Neuronal stem cell (in vitro differentiated cells): ENCODE measurements around the gene PALS1.

ENCODE experiments used
- DNase-seq: peaks from one replicate; pipeline ENCODE4 v3.0.0-alpha.2; 2013; ENCODE audit warnings: low spot score
- H2AFZ ChIP-seq: one replicate; pipeline ENCODE4 v1.6.1; 2013; ENCODE audit warnings: mild to moderate bottlenecking, low read length, inconsistent platforms
- H2AK5ac ChIP-seq: 2 replicates; pipeline ENCODE4 v1.6.1; 2013; ENCODE audit warnings: low read depth, mild to moderate bottlenecking, inconsistent platforms, low read length, moderate library complexity, mixed read lengths
- H2BK120ac ChIP-seq: 2 replicates; pipeline ENCODE4 v1.6.1; 2013; ENCODE audit warnings: low read depth, mild to moderate bottlenecking, inconsistent platforms, low read length, moderate library complexity, mixed read lengths
- H2BK12ac ChIP-seq: one replicate; pipeline ENCODE4 v1.6.1; 2013; ENCODE audit warnings: low read length, inconsistent platforms
- H2BK15ac ChIP-seq: 2 replicates; pipeline ENCODE4 v1.6.1; 2013; ENCODE audit warnings: mild to moderate bottlenecking, low read length, inconsistent platforms, mixed read lengths
- H2BK5ac ChIP-seq: one replicate; pipeline ENCODE4 v1.6.1; 2013; ENCODE audit warnings: inconsistent platforms, mild to moderate bottlenecking, low read length, moderate library complexity
- H3K14ac ChIP-seq: one replicate; pipeline ENCODE4 v1.6.1; 2013; ENCODE audit warnings: low read length, inconsistent platforms
- H3K18ac ChIP-seq: 2 replicates; pipeline ENCODE4 v1.6.1; 2013; ENCODE audit warnings: low read length, inconsistent platforms
- H3K23ac ChIP-seq: 2 replicates; pipeline ENCODE4 v1.6.1; 2013; ENCODE audit warnings: low read depth, mild to moderate bottlenecking, mixed read lengths, low read length, inconsistent platforms; ENCODE audit not compliant: poor library complexity
- H3K27ac ChIP-seq: replicated peaks from 3 replicates; pipeline ENCODE4 v1.5.1; 2013; ENCODE audit warnings: low read length, inconsistent platforms
- H3K27me3 ChIP-seq, 3 experiments: 2 replicates each; pipeline ENCODE4 v1.6.1; 2013; ENCODE audit warnings: low read length in 3 of 3, mild to moderate bottlenecking in 2 of 3, inconsistent platforms in 1 of 3, low read depth in 1 of 3, mixed read lengths in 1 of 3, moderate library complexity in 1 of 3; ENCODE audit not compliant: control insufficient read depth in 3 of 3, insufficient read depth in 3 of 3
- H3K36me3 ChIP-seq, 2 donors: replicated peaks in 1 of 2; 2 replicates each; pipeline ENCODE4 v1.6.1; 2013; ENCODE audit warnings: low read length in 2 of 2; ENCODE audit not compliant: control insufficient read depth in 2 of 2, insufficient read depth in 2 of 2
- H3K4ac ChIP-seq: 2 replicates; pipeline ENCODE4 v1.6.1; 2013; ENCODE audit warnings: inconsistent platforms, mild to moderate bottlenecking, low read length, moderate library complexity
- H3K4me1 ChIP-seq, 2 donors: 1 replicate in 1 of 2; 2 replicates in 1 of 2; pipeline ENCODE4 v1.6.1; 2013; ENCODE audit warnings: low read length in 2 of 2, low read depth in 1 of 2; ENCODE audit not compliant: control insufficient read depth in 2 of 2, insufficient read depth in 1 of 2
- H3K4me2 ChIP-seq: one replicate; pipeline ENCODE4 v1.6.1; 2013; ENCODE audit warnings: mild to moderate bottlenecking, low read length, inconsistent platforms; ENCODE audit not compliant: insufficient read depth, poor library complexity, severe bottlenecking
- H3K4me3 ChIP-seq, 2 donors: 2 replicates each; pipeline ENCODE4 v1.5.1; 2013; ENCODE audit warnings: low read length in 2 of 2, mild to moderate bottlenecking in 2 of 2, inconsistent platforms in 1 of 2, moderate library complexity in 1 of 2
- H3K79me1 ChIP-seq: one replicate; pipeline ENCODE4 v1.6.1; 2013; ENCODE audit warnings: low read depth, mild to moderate bottlenecking, inconsistent platforms, low read length, moderate library complexity
- H3K9ac ChIP-seq: one replicate; pipeline ENCODE4 v1.6.1; 2013; ENCODE audit warnings: mild to moderate bottlenecking, low read depth, low read length, inconsistent platforms; ENCODE audit not compliant: poor library complexity
- H3K9me3 ChIP-seq, 2 donors: replicated peaks in 1 of 2; 2 replicates each; pipeline versions ENCODE3 to v1.6.1; 2013; ENCODE audit warnings: low read length in 2 of 2, mild to moderate bottlenecking in 2 of 2, inconsistent platforms in 1 of 2, low read depth in 1 of 2, mixed read lengths in 1 of 2, moderate library complexity in 1 of 2; ENCODE audit not compliant: control insufficient read depth in 2 of 2, insufficient read depth in 1 of 2
- H4K8ac ChIP-seq: one replicate; pipeline ENCODE4 v1.6.1; 2013; ENCODE audit warnings: low read depth, mild to moderate bottlenecking, inconsistent platforms, low read length, moderate library complexity
- H4K91ac ChIP-seq: one replicate; pipeline ENCODE4 v1.6.1; 2013; ENCODE audit warnings: low read length, low read depth, mild to moderate bottlenecking, inconsistent platforms; ENCODE audit not compliant: poor library complexity
- WGBS, 2 donors: extraction: QIAGEN DNeasy Blood & Tissue Kit; methylation state at CpG; one replicate each; pipeline ENCODE4 v1.1.7; 2013; ENCODE audit warnings: missing lambda C conversion rate in 2 of 2, mixed read lengths in 1 of 2; ENCODE audit not compliant: insufficient read length in 2 of 2, insufficient replicate concordance in 1 of 2; ENCODE audit errors: extremely low coverage in 2 of 2; 5-methylcytosine and 5-hydroxymethylcytosine counted together

The PALS1 gene

DNA sequence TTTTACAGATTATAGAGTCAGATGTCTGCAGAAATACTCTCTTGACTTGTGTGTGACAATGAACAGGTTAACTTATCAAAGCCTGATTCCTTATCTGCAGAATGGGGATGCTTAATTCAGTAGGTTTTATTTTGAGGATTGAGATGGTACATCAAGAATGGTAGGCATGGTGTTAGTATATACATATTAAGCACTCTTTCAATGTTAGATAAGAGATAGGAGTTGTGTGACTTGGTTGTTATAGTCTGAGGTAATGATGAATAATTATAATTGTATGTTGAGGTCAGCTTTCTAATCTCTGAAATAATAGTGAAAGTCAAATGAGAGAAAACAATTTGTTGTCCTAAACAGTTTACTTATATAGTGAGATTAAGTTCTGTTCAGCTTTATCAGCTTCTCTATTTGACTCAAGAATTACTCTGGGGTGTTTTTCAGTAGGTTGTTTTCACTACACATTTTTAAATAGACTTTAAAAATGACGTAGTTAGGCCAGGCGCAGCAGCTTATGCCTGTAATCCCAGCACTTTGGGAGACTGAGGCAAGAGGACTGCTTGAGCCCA is 11.9 kb downstream of the PALS1 start:
- Histone ChIP-seq H3K4ac (no peak overlapping the region), H2AFZ (no peak overlapping the region), H3K27me3 (no peaks in the 10 kb centered on the region), H3K4me1 (peaks cover 0 to 5% of the 10 kb centered on the region in 2 donors), H3K79me1 (peaks cover 5% of the 10 kb centered on the region), H4K8ac (no peak overlapping the region), H3K23ac (no peak overlapping the region), H2BK5ac (no peak overlapping the region), H2BK12ac (no peak overlapping the region), H2AK5ac (no peak overlapping the region), H3K9ac (no peak overlapping the region), H3K27ac (no peak overlapping the region), H3K9me3 (no peaks in the 10 kb centered on the region), H3K36me3 (peaks cover 0 to 12% of the 10 kb centered on the region in 2 donors), H2BK120ac (no peak overlapping the region), H4K91ac (no peak overlapping the region), H2BK15ac (no peak overlapping the region), H3K18ac (no peak overlapping the region), H3K4me3 (no peak overlapping the region), H3K4me2 (no peak overlapping the region), H3K14ac (no peak overlapping the region)
- no CpG with 5 or more reads among the region's 2 CpGs for WGBS, 2 donors
- DNase-seq, result no peak

DNA sequence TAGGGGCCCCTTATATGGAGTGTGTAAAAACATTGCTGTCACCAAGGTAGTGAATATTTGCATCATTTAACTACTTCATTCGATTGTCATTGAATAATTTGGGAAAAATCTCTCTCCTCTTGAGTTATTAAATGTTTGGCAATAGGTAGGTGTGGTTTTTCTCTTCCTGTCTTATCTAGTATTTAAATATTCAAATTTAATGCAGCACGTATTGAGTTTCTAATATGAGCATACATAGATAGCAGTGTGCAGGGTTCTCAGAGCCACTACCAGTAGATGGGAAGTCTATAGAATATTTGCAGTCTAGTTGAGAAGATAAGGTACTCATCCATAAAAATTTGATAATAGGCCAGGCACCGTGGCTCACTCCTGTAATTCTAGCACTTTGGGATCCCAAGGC is 16.7 kb downstream of the PALS1 start:
- Histone ChIP-seq H3K18ac (no peak overlapping the region), H2AK5ac (no peak overlapping the region), H3K4me3 (no peak overlapping the region), H3K27me3 (no peaks in the 10 kb centered on the region), H3K9ac (no peak overlapping the region), H3K79me1 (peaks cover 3% of the 10 kb centered on the region), H3K36me3 (peaks cover 0 to 12% of the 10 kb centered on the region in 2 donors), H2BK15ac (no peak overlapping the region), H3K9me3 (no peaks in the 10 kb centered on the region), H3K4me2 (no peak overlapping the region), H3K14ac (no peak overlapping the region), H2BK120ac (no peak overlapping the region), H3K23ac (no peak overlapping the region), H3K27ac (no peak overlapping the region), H4K91ac (no peak overlapping the region), H2BK12ac (no peak overlapping the region), H2BK5ac (no peak overlapping the region), H3K4me1 (peaks cover 0 to 2% of the 10 kb centered on the region in 2 donors), H2AFZ (no peak overlapping the region), H3K4ac (no peak overlapping the region), H4K8ac (no peak overlapping the region)
- WGBS, 2 donors, result no CpG with 5 or more reads among the region's 3 CpGs
- DNase-seq, result no peak

DNA sequence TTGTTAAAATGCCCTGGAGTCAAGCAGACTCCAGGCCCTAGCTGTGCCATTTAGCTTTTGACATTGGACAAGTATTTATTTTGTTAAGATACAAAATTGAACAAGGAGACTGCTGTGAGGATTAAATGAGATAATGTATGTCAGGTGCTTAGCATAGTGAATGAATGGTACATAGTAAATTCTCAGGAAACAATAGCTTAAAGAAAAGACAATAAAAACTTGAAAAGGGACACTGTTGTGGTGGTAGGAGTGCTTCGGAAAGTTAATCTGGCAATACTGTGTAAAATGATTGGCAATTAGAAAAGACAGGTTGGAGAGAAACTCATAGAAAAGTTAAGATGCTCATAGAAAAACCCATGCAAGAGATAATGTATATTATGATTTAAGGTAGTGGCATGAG is 19.7 kb downstream of the PALS1 start:
- H4K91ac ChIP-seq, result no peak overlapping the region
- no peak overlapping the region for H3K4me3 ChIP-seq
- peaks cover 0 to 13% of the 10 kb centered on the region in 2 donors for H3K36me3 ChIP-seq
- H2BK5ac ChIP-seq, result no peak overlapping the region
- WGBS, 2 donors, result no CpG with 5 or more reads among the region's 1 CpG
- H3K4me2 ChIP-seq, result no peak overlapping the region
- no peak overlapping the region for H2BK120ac ChIP-seq
- H3K9me3 ChIP-seq, result peaks cover 0 to 2% of the 10 kb centered on the region in 2 donors
- H2AFZ ChIP-seq, result no peak overlapping the region
- no peak for DNase-seq
- no peak overlapping the region for H4K8ac ChIP-seq
- H2AK5ac ChIP-seq, result no peak overlapping the region
- H3K18ac ChIP-seq, result no peak overlapping the region
- H3K27ac ChIP-seq, result no peak overlapping the region
- H3K14ac ChIP-seq, result no peak overlapping the region
- H3K23ac ChIP-seq, result no peak overlapping the region
- H3K27me3 ChIP-seq, result no peaks in the 10 kb centered on the region
- peaks cover 3% of the 10 kb centered on the region for H3K79me1 ChIP-seq
- no peak overlapping the region for H3K9ac ChIP-seq
- no peak overlapping the region for H3K4ac ChIP-seq
- H2BK15ac ChIP-seq, result no peak overlapping the region
- H3K4me1 ChIP-seq, result peaks cover 0 to 2% of the 10 kb centered on the region in 2 donors
- no peak overlapping the region for H2BK12ac ChIP-seq

DNA sequence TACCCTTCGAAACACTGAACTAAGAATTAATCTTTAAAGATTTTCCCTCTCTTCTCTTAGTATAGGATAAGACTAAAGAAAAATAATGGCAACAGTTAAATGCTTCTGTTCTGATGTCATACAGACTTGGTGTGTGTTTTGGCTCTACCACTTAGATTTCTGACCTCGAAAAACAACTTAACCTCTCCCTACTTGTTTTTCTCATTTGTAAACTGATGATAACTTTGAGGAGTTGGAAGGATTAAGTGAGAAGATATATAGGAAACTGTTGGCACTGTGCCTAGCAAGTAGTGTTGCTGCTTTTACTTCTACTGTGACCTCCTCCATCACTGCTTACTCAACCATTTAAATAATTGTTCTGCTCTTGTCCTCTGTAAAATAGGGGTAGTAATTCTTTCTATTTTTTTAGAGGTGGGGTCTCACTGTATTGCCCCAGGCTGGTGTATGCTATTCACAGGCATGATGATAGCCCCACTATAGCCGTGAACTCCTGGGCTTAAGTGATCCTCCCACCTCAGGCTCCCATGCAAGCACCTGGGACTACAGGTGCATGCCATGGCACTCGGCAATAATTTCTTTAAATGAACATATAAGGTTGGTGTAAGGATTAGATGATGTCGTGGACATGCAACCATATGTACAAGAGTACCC is 22.4 kb downstream of the PALS1 start:
- peaks cover 0 to 2% of the 10 kb centered on the region in 2 donors for H3K9me3 ChIP-seq
- H4K91ac ChIP-seq, result no peak overlapping the region
- H2BK12ac ChIP-seq, result no peak overlapping the region
- H3K4me2 ChIP-seq, result no peak overlapping the region
- H3K18ac ChIP-seq, result no peak overlapping the region
- H2BK5ac ChIP-seq, result no peak overlapping the region
- H3K4me3 ChIP-seq, result no peak overlapping the region
- H2BK120ac ChIP-seq, result no peak overlapping the region
- H2AFZ ChIP-seq, result no peak overlapping the region
- no peaks in the 10 kb centered on the region for H3K27me3 ChIP-seq
- no peak overlapping the region for H2BK15ac ChIP-seq
- no CpG with 5 or more reads among the region's 5 CpGs for WGBS, 2 donors
- no peak overlapping the region for H2AK5ac ChIP-seq
- no peak for DNase-seq
- no peak overlapping the region for H3K9ac ChIP-seq
- no peak overlapping the region for H3K27ac ChIP-seq
- no peak overlapping the region for H3K4ac ChIP-seq
- no peak overlapping the region for H3K14ac ChIP-seq
- peaks cover 3% of the 10 kb centered on the region for H3K79me1 ChIP-seq
- peaks cover 0 to 8% of the 10 kb centered on the region in 2 donors for H3K36me3 ChIP-seq
- no peak overlapping the region for H3K23ac ChIP-seq
- peaks cover 4 to 6% of the 10 kb centered on the region in 2 donors for H3K4me1 ChIP-seq
- H4K8ac ChIP-seq, result no peak overlapping the region
